MCF 10A (cell line): ENCODE data around the gene PHLDA2. TPM values are rescaled to one million over a fixed set of nuclear protein-coding genes. Genes with fewer than 3 reads are reported as not detected.

ENCODE experiments used
- BruUV-seq: library from RNA; stranded (reverse); fragments of 400-500 nt; replicated peaks from 2 replicates; lab custom pipeline; 2021; lab: Mats Ljungman, UMichigan
- CTCF ChIA-PET: fragments of 300-600 bp; sonication (Branson Sonifier 250); formaldehyde crosslinking; extraction: SDS; loops from one replicate; lab custom pipeline; 2021; ENCODE audit warnings: antibody characterized with exemption, inconsistent platforms; lab: Yijun Ruan, JAX
- POLR2A ChIA-PET: fragments of 300-600, 350-650 bp; sonication (Branson Sonifier 250); formaldehyde crosslinking; extraction: SDS; loops from one replicate; lab custom pipeline; 2020; ENCODE audit warnings: antibody characterized with exemption, inconsistent platforms; lab: Yijun Ruan, JAX
- DNase-seq: peaks from one replicate; pipeline ENCODE4 v3.0.0-alpha.2; 2018; ENCODE audit not compliant: unreplicated experiment
- H3K27ac Mint-ChIP-seq: one replicate; pipeline ENCODE4 v1.8.0; 2022; ENCODE audit warnings: mild to moderate bottlenecking, low read depth, mixed read lengths; ENCODE audit not compliant: unreplicated experiment
- H3K27me3 Mint-ChIP-seq: one replicate; pipeline ENCODE4 v1.8.0; 2022; ENCODE audit warnings: mixed read lengths; ENCODE audit not compliant: insufficient read depth, unreplicated experiment
- H3K36me3 Mint-ChIP-seq: one replicate; pipeline ENCODE4 v1.8.0; 2022; ENCODE audit warnings: mild to moderate bottlenecking, moderate library complexity, mixed read lengths; ENCODE audit not compliant: insufficient read depth, unreplicated experiment
- H3K4me1 Mint-ChIP-seq: one replicate; pipeline ENCODE4 v1.8.0; 2022; ENCODE audit warnings: mixed read lengths; ENCODE audit not compliant: insufficient read depth, unreplicated experiment
- H3K4me3 Mint-ChIP-seq: one replicate; pipeline ENCODE4 v1.8.0; 2022; ENCODE audit warnings: mild to moderate bottlenecking, moderate library complexity, mixed read lengths; ENCODE audit not compliant: unreplicated experiment
- H3K9me3 Mint-ChIP-seq: one replicate; pipeline ENCODE4 v1.8.0; 2022; ENCODE audit warnings: mixed read lengths; ENCODE audit not compliant: unreplicated experiment
- intact Hi-C: fragments of 100-400 bp; cut with micrococcal nuclease; formaldehyde crosslinking; loops from 2 replicates; pipeline ENCODE4 v1.14.1; 2022
- total RNA-seq: library from RNA; stranded (reverse); gene quantifications from 2 replicates; pipeline ENCODE4 v1.2.3, GENCODE V29; 2022
- TF ChIP-seq, protein P1 (sequence below): fragments of 200-600 bp; IDR thresholded peaks from one replicate; pipeline ENCODE4 v1.8.0; 2022; ENCODE audit warnings: antibody characterized with exemption, mild to moderate bottlenecking; ENCODE audit not compliant: unreplicated experiment

PHLDA2 gene
- total RNA-seq, 1 experiment from 2014 or later: 135 TPM

- peak overlapping the region; percentile 68 for H3K4me3 Mint-ChIP-seq
- intact Hi-C loops: no loop called here
- peak; percentile 90 for DNase-seq
- POLR2A ChIA-PET: interaction anchor here (0.9 to 1.0 kb wide), 2 partner anchors 31 to 35 kb away, joined by 3 to 4 read pairs; partner anchors contain the start of gene PHLDA2
- H3K27ac Mint-ChIP-seq: peak overlapping the region; percentile 96
- H3K4me1 Mint-ChIP-seq: peaks cover 34% of the 10 kb centered on the region
- CTCF ChIA-PET: interaction anchor here (0.6 to 1.4 kb wide), 5 partner anchors 11 to 517 kb away, joined by 3 to 6 read pairs (median 4); no protein-coding TSS in a partner anchor
- H3K9me3 Mint-ChIP-seq: no peaks in the 10 kb centered on the region
- H3K27me3 Mint-ChIP-seq: no peaks in the 10 kb centered on the region
- TF ChIP-seq, protein P1, sequence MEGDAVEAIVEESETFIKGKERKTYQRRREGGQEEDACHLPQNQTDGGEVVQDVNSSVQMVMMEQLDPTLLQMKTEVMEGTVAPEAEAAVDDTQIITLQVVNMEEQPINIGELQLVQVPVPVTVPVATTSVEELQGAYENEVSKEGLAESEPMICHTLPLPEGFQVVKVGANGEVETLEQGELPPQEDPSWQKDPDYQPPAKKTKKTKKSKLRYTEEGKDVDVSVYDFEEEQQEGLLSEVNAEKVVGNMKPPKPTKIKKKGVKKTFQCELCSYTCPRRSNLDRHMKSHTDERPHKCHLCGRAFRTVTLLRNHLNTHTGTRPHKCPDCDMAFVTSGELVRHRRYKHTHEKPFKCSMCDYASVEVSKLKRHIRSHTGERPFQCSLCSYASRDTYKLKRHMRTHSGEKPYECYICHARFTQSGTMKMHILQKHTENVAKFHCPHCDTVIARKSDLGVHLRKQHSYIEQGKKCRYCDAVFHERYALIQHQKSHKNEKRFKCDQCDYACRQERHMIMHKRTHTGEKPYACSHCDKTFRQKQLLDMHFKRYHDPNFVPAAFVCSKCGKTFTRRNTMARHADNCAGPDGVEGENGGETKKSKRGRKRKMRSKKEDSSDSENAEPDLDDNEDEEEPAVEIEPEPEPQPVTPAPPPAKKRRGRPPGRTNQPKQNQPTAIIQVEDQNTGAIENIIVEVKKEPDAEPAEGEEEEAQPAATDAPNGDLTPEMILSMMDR: no peak
- BruUV-seq: no TSS peak
- H3K36me3 Mint-ChIP-seq: no peaks in the 10 kb centered on the region
Measured at GRCh38 chr11:2898366-2899079, 30.7 kb downstream of the PHLDA2 start.

DNA sequence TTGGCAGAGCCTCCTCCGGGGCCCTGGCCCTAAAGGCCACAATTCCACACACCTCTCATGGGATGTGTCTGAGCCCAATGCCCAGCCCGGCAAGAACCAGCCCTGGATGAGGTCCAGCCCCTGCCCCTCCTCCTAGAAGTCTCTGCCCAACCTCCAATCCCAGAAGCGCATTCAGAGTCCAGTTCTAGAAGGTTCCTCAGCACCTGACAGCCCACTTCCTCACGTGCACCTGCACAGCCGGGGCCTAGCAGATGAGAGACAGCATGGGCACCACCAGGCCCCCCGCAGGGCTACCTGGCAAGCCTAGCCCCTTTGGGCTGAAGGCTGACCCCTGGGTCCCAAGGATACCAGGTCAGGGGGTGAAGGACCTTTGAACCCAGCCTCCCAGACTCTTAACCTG lies 32.2 kb downstream of the PHLDA2 start:
- DNase-seq: no peak
- peaks cover 31% of the 10 kb centered on the region for H3K4me1 Mint-ChIP-seq
- intact Hi-C loops: no loop called here
- H3K27me3 Mint-ChIP-seq: no peaks in the 10 kb centered on the region
- H3K9me3 Mint-ChIP-seq: no peaks in the 10 kb centered on the region
- ChIA-PET CTCF (interaction anchor here (13.1 kb wide), 1 partner anchor 362 kb away, joined by 443 read pairs; no protein-coding TSS in a partner anchor), POLR2A (no interaction called here)
- H3K36me3 Mint-ChIP-seq: no peaks in the 10 kb centered on the region
- no TSS peak for BruUV-seq
- no peak overlapping the region for H3K4me3 Mint-ChIP-seq
- no peak overlapping the region for H3K27ac Mint-ChIP-seq
- TF ChIP-seq, protein P1: no peak

GRCh38 chr11:2896047-2896446 lies 33.2 kb downstream of the PHLDA2 start:
- Mint-ChIP-seq H3K4me1 (peaks cover 33% of the 10 kb centered on the region), H3K9me3 (no peaks in the 10 kb centered on the region), H3K27ac (no peak overlapping the region), H3K4me3 (no peak overlapping the region), H3K27me3 (no peaks in the 10 kb centered on the region), H3K36me3 (no peaks in the 10 kb centered on the region)
- TF ChIP-seq, protein P1: no peak
- ChIA-PET CTCF (interaction anchor here (1.6 to 13.1 kb wide), 2 partner anchors 34 to 361 kb away, joined by 7 to 443 read pairs; no protein-coding TSS in a partner anchor), POLR2A (no interaction called here)
- intact Hi-C loops: no loop called here
- no peak for DNase-seq
- no TSS peak for BruUV-seq

DNA sequence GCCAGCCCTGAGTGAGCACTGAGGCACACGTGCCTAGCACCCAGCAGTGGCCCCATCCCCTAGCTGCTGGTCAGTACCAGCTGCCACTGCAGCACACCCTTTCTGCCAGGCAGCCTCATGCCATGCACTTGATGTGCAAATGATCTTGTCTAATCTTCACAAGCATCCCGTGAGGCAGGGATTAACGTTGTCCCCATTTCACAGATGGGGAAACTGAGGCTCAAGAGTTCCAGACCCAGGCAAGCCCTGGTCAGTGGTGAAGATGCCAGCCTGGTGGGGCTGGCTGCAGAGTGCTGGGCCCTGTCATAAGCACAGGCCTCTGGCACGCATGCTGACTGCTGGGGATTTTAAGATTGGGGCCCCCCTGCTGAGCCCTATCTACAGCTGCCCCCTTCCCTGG lies 35.3 kb downstream of the PHLDA2 start:
- Mint-ChIP-seq H3K36me3 (no peaks in the 10 kb centered on the region), H3K4me1 (peaks cover 18% of the 10 kb centered on the region), H3K4me3 (no peak overlapping the region), H3K27me3 (no peaks in the 10 kb centered on the region), H3K9me3 (no peaks in the 10 kb centered on the region), H3K27ac (no peak overlapping the region)
- TF ChIP-seq, protein P1: no peak
- ChIA-PET POLR2A (interaction anchor here (1.0 kb wide), 1 partner anchor 516 kb away, joined by 3 read pairs; no protein-coding TSS in a partner anchor), CTCF (interaction anchor here (0.7 to 13.1 kb wide), 5 partner anchors 36 to 473 kb away, joined by 3 to 443 read pairs (median 4); no protein-coding TSS in a partner anchor)
- DNase-seq: no peak
- intact Hi-C loops: no loop called here
- BruUV-seq: no TSS peak
